ENCODE data around the gene MARK3. TPM values are rescaled to one million over a fixed set of nuclear protein-coding genes. Genes with fewer than 3 reads are reported as not detected.

Gene MARK3
- total and polyA plus RNA-seq, 3 donors from 2014 or later: 93.9 to 198 (median 172) TPM

- intact Hi-C loops (cut with DNase I; ENCODE audit: low total_unique reads): loop anchor here (10.0 kb wide), 2 partner anchors 55 to 115 kb away; partner anchors contain the start of gene MARK3
- no peak for DNase-seq
- Histone ChIP-seq H3K9me3 (no peaks in the 10 kb centered on the region), H3K36me3 (ENCODE audit: low read depth, missing control alignments) (no peaks in the 10 kb centered on the region), H3K4me1 (peaks cover 7% of the 10 kb centered on the region), H3K27ac (no peak overlapping the region), H3K4me3 (no peak overlapping the region), H3K27me3 (no peaks in the 10 kb centered on the region)
- no peak for TF ChIP-seq CTCF (IDR thresholded peaks at IDR 0.05)
- TF ChIP-seq POLR2A (IDR thresholded peaks at IDR 0.05): no peak
- 74 to 78% methylated on average over 10 of the region's 10 CpGs for WGBS, 2 donors
Observed at GRCh38 chr14:103499709-103500108, 114.5 kb downstream of the MARK3 start.

GRCh38 chr14:103500148-103500990 is 115.2 kb downstream of the MARK3 start:
- Histone ChIP-seq H3K36me3 (ENCODE audit: low read depth, missing control alignments) (no peaks in the 10 kb centered on the region), H3K4me3 (no peak overlapping the region), H3K27me3 (no peaks in the 10 kb centered on the region), H3K4me1 (peaks cover 7% of the 10 kb centered on the region), H3K9me3 (no peaks in the 10 kb centered on the region), H3K27ac (peak overlapping the region; percentile 64 to 65)
- TF ChIP-seq CTCF (IDR thresholded peaks at IDR 0.05) (peak; percentile 93 to 96 (median 94)), POLR2A (IDR thresholded peaks at IDR 0.05) (no peak)
- intact Hi-C loops (cut with DNase I; ENCODE audit: low total_unique reads): loop anchor here (10.0 kb wide), 1 partner anchor 54 kb away; no protein-coding TSS in a partner anchor
- WGBS, 2 donors: 48 to 49% methylated on average over 17 of the region's 17 CpGs
- peak; percentile 98 for DNase-seq

GRCh38 chr14:103501041-103501870 is 116.0 kb downstream of the MARK3 start:
- 67 to 71% methylated on average over 11 of the region's 11 CpGs for WGBS, 2 donors

More at GRCh38 chr14:103501041-103501870, 116.0 kb downstream of the MARK3 start:
- Histone ChIP-seq H3K27ac (peak overlapping the region; percentile 64 to 65), H3K36me3 (ENCODE audit: low read depth, missing control alignments) (no peaks in the 10 kb centered on the region), H3K9me3 (no peaks in the 10 kb centered on the region), H3K4me1 (peaks cover 7% of the 10 kb centered on the region), H3K27me3 (no peaks in the 10 kb centered on the region), H3K4me3 (no peak overlapping the region)
- no peak for DNase-seq
- intact Hi-C loops (cut with DNase I; ENCODE audit: low total_unique reads): loop anchor here (10.0 kb wide), 1 partner anchor 54 kb away; no protein-coding TSS in a partner anchor
- TF ChIP-seq POLR2A (IDR thresholded peaks at IDR 0.05) (no peak), CTCF (IDR thresholded peaks at IDR 0.05) (no peak)
